Muscle of leg (tissue), 11 donors: ENCODE measurements around the gene PRR18. TPM values are rescaled to one million over a fixed set of nuclear protein-coding genes. Genes with fewer than 3 reads are reported as not detected.

Experiments used
- DNase-seq: peaks from one replicate; pipeline ENCODE4 v3.0.0; 2013
- H3K27ac ChIP-seq: one replicate; pipeline ENCODE4 v1.5.1; 2013; ENCODE audit warnings: mild to moderate bottlenecking, low read length, control low read depth
- H3K27me3 ChIP-seq: one replicate; pipeline ENCODE4 v1.6.1; 2013; ENCODE audit warnings: low read length; ENCODE audit not compliant: control insufficient read depth, insufficient read depth
- H3K36me3 ChIP-seq: one replicate; pipeline ENCODE4 v1.6.1; 2013; ENCODE audit warnings: low read length; ENCODE audit not compliant: control insufficient read depth, insufficient read depth
- H3K4me1 ChIP-seq: one replicate; pipeline ENCODE4 v1.6.1; 2013; ENCODE audit warnings: low read length; ENCODE audit not compliant: control insufficient read depth, insufficient read depth
- H3K4me3 ChIP-seq: one replicate; pipeline ENCODE4 v1.5.1; 2013; ENCODE audit warnings: low read length, control low read depth
- H3K9me3 ChIP-seq: replicated peaks from 2 replicates; pipeline ENCODE4 v1.6.1; 2013; ENCODE audit warnings: low read depth, low read length; ENCODE audit not compliant: control insufficient read depth
- whole genome bisulfite sequencing: methylation state at CpG from one replicate; pipeline ENCODE4 v1.1.5; 2013; ENCODE audit warnings: missing lambda C conversion rate; ENCODE audit not compliant: insufficient coverage; 5-methylcytosine and 5-hydroxymethylcytosine counted together
- polyA plus RNA-seq, 8 donors: library from polyadenylated mRNA; unstranded; fragments of 120-200 nt; gene quantifications; one replicate each; pipeline versions ENCODE4 v1.2.1 to v1.2.3, GENCODE V29; 2013; ENCODE audit warnings: inconsistent platforms in 1 of 8, low replicate concordance in 1 of 8; ENCODE audit not compliant: insufficient read length in 8 of 8, insufficient read depth in 1 of 8
- total RNA-seq: library from RNA; stranded (reverse); fragments of 120-200 nt; gene quantifications from one replicate; pipeline ENCODE4 v1.2.4, GENCODE V29; 2013

PRR18 gene
- total and polyA plus RNA-seq, 9 donors = 0.22 to 1.00 (median 0.69) TPM

DNA sequence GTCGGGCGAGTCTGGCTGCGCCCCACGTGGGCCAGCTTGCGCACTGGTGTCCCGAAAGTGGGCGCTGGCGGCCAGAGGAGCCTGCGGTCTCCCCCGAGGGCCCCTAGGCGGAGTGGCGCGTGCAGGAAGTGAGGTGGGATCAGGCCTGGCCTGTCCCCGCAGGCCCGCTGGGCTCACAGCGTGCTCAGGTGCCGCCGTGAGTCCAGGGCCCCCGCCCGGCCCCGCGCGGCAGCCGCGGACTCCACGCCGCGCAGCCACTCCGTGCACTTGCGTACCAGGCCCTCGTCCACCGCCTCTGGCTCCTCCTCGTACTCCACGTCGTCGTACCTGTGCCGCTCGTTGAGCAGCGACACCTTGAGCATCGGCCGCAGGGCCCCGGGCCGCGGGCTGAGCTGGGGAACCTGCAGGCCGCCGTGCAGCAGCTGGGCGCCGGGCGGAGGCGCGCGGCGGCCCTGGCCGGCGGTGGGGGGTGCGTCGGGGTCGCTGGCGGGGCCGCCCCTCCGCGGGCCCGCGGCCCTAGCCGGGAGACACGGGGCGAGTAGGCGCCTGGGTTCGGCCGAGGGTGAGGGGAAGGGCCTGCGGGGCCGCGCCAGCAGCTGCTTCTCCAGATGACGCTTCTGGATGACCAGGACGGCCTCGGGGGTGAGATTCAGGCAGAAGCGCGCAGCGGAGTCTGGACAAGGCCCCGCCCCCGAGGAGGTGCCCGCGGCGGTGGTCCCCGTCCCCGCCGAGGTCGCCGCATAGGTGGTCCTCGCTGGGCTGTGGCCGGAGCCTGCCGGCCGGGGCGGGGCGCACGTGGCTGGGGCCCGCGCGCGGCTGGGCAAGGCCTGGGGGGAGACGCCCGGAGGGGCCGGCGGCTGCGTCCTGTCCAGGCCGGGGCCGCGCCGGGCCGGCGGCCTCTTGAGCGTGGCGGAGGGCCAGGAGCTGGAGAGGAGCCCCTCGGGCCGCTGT, 835 bp downstream of the PRR18 start:
- H3K4me1 ChIP-seq = peaks cover 2% of the 10 kb centered on the region
- peak; percentile 42 for DNase-seq
- no peaks in the 10 kb centered on the region for H3K36me3 ChIP-seq
- 2% methylated on average over 115 of the region's 115 CpGs for WGBS
- H3K4me3 ChIP-seq = peak overlapping the region; percentile 48
- H3K9me3 ChIP-seq = no peaks in the 10 kb centered on the region
- no peak overlapping the region for H3K27ac ChIP-seq
- peaks cover 47% of the 10 kb centered on the region for H3K27me3 ChIP-seq

DNA sequence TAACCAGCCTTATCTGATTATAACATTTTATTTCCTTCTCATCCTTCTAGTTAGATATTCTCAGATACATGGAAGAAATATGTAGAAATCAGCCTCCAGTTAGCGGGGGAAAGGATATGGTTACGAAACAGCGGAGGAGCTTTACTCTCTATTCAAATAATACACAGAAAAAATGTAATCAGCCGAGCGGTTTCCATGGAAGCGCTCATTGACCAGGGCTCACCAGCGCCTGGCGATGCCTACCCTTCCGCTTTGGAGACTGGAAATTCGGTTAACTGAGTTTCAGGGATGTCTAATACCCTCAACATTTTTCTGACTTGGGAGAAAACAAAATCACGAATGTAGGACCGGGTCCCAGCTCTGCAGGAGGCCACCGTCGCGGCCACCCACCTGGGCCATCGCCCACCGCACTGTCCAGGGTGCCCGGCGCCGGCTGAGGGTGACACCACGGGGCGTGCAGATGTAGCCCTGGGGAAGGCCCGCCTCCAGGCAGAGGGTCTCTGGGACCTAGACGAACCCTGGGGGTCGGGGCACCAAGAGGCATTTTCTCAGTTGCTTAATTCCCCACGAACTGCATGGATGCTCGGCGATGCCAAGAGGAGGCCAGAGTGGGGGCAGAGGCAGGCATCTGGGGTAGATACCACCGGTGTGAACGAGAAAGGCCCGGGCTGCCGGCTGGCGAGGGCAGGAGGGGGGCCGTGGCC, 1.7 kb downstream of the PRR18 start:
- no peak for DNase-seq
- H3K4me3 ChIP-seq = no peak overlapping the region
- H3K36me3 ChIP-seq = no peaks in the 10 kb centered on the region
- WGBS = 54% methylated on average over 31 of the region's 34 CpGs
- no peaks in the 10 kb centered on the region for H3K9me3 ChIP-seq
- peaks cover 2% of the 10 kb centered on the region for H3K4me1 ChIP-seq
- no peak overlapping the region for H3K27ac ChIP-seq
- peaks cover 50% of the 10 kb centered on the region for H3K27me3 ChIP-seq

DNA sequence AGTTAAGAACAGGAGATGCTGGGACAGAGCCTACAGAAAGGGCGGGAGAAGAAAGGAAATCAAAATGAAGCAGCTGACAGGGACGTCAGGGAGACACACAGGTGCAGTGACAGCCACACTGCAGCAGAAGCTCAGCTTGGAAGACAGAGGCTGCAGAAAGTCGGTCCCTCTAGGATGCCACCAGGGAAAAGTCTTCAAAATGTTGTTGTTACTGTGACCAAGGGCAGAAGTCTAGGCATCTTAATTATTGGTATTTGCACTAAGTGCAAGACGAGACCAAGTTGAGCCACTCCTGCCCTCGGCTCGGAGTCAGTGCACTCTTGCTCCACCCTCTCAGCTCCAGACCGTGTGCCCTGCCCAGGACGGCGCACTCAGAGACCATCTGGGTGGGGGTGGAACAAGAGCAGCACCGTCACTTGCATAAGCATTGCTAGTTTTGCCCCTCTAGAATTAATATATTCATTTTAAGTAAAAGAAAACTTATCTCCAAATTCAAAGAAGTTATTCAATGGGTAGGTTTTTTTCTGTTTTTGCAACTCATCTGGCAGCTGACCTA, 2.6 kb downstream of the PRR18 start:
- Histone ChIP-seq H3K36me3 (no peaks in the 10 kb centered on the region), H3K4me3 (no peak overlapping the region), H3K9me3 (no peaks in the 10 kb centered on the region), H3K27ac (no peak overlapping the region), H3K4me1 (peaks cover 2% of the 10 kb centered on the region), H3K27me3 (peaks cover 48% of the 10 kb centered on the region)
- no peak for DNase-seq
- 41% methylated on average over 3 of the region's 10 CpGs for WGBS

DNA sequence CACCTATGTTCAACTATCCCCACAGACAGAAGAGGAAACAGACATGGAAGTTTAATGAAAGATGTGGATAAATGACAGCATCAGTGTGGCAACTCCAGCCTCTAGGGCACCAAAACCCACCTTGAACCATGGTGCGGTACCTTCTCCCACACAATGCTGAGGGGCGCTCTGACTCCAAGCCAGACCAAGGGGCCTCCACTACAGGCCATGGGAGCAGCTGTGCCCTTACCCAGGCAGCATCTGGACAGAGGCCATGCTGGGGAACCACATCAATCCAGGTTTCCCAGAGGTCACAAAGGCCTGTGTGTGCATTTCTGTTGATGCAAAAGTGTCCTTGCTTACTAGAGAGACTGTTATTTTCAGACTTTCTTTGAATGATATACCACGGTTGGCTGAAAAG, 4.1 kb downstream of the PRR18 start:
- no peak overlapping the region for H3K4me3 ChIP-seq
- peaks cover 35% of the 10 kb centered on the region for H3K27me3 ChIP-seq
- H3K36me3 ChIP-seq = no peaks in the 10 kb centered on the region
- H3K4me1 ChIP-seq = peaks cover 2% of the 10 kb centered on the region
- 51% methylated on average over 2 of the region's 3 CpGs for WGBS
- H3K27ac ChIP-seq = no peak overlapping the region
- no peaks in the 10 kb centered on the region for H3K9me3 ChIP-seq
- DNase-seq = no peak

DNA sequence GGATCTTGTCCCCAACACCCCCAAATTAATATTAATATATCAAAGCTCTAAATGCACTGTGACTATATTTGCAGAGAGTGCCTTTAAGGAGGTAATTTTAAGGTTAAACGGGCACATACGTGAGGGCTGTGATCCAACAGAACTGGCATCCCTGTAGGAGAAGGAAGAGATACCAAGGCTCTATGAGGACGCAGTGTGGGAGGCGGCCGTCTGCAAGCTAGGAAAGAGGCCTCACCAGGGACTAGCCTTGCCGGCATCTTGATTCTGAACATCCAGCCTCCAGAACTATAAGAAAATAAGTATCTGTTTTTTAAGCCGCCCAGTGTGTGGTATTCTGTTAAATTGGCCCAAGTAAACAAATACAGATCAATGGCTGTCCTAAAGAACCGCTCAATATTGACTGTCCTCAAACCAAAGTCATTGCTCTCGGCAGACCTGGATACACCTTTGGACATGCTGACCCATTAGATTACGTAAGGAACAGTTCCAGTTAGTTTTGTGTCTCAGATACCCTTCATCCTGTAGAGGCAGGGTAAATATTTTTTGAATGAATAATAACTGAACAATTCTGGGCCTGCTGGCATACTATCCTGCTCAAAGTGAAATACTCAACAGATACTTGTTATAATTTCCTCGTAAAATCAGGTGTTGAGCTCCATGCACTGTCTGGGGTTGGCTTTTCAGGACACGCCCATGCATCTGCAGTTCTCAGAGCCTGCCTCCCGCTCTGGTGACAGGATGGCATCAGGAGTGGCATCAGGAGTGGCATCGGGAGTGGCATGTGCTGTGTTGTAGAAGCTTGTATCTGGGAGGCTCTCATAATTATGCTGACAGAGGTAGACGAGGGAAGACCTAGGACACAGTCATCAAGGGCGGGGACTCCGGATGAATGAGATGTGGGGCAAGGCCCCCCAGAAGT, 6.3 kb downstream of the PRR18 start:
- H3K4me3 ChIP-seq = no peak overlapping the region
- DNase-seq = no peak
- 87% methylated on average over 11 of the region's 17 CpGs for WGBS
- no peak overlapping the region for H3K27ac ChIP-seq
- H3K36me3 ChIP-seq = no peaks in the 10 kb centered on the region
- H3K27me3 ChIP-seq = peaks cover 28% of the 10 kb centered on the region
- H3K9me3 ChIP-seq = no peaks in the 10 kb centered on the region
- no peaks in the 10 kb centered on the region for H3K4me1 ChIP-seq

GRCh38 chr6:166300357-166300987, 7.7 kb downstream of the PRR18 start:
- peaks cover 21% of the 10 kb centered on the region for H3K27me3 ChIP-seq
- no peaks in the 10 kb centered on the region for H3K36me3 ChIP-seq
- no peaks in the 10 kb centered on the region for H3K4me1 ChIP-seq
- no peak for DNase-seq
- no peak overlapping the region for H3K27ac ChIP-seq
- no peaks in the 10 kb centered on the region for H3K9me3 ChIP-seq
- no peak overlapping the region for H3K4me3 ChIP-seq
- WGBS = 76% methylated on average over 7 of the region's 9 CpGs

GRCh38 chr6:166297606-166298005, 10.6 kb downstream of the PRR18 start:
- WGBS = 94% methylated on average over 23 of the region's 23 CpGs
- Histone ChIP-seq H3K27ac (no peak overlapping the region), H3K9me3 (no peaks in the 10 kb centered on the region), H3K27me3 (peaks cover 24% of the 10 kb centered on the region), H3K36me3 (no peaks in the 10 kb centered on the region), H3K4me1 (no peaks in the 10 kb centered on the region), H3K4me3 (no peak overlapping the region)
- no peak for DNase-seq

DNA sequence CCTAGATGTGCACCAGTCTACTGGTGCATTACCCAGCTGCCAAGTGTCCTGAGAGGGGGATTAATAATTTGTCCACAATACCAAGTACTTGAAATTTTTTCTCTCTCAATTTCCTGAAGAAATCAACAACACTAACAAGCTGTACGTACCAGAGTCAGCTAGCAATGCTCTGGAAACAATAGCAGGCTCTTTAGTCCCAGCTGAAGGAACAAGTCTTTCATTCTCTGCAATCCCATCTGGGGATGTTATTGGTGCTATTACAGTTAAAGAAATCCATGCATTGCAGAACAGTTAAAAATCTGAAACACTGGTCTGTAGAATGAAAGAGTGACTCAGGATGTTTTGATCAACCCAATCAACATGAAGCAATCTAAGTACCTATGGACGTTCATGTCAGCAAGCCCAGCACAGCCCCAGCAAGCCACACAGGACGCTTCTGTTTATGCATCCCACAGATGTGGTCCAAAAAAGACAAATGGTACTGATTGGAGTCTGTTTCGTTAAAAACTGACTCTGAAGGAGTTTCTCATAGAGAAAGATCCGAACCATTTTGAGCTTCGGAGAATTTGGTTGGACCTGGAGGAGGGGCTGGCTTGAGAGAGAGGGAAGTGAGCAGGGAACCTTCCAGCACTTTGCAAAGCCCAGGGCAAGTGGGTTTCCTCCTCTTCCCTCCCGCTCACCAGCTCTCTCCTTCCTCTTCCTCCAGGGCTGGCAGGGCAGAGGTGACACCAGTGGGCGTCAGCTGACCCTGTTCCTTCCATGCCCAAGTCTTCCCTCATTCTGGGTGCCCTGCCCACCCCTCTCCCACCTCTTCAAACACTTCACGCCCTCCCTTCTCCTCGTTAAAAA, 11.9 kb downstream of the PRR18 start:
- Histone ChIP-seq H3K4me1 (no peaks in the 10 kb centered on the region), H3K36me3 (no peaks in the 10 kb centered on the region), H3K4me3 (no peak overlapping the region), H3K27me3 (peaks cover 23% of the 10 kb centered on the region), H3K27ac (no peak overlapping the region), H3K9me3 (no peaks in the 10 kb centered on the region)
- DNase-seq = no peak
- WGBS = 82% methylated on average over 7 of the region's 10 CpGs
